K562 (cell line): ENCODE results near the gene TSPAN14. TPM values are rescaled to one million over a fixed set of nuclear protein-coding genes. Genes with fewer than 3 reads are reported as not detected.

ENCODE experiments used
- BCL6 ChIP-seq: fragments of 250-450 bp; sonication (Bioruptor Pico); IDR thresholded peaks from 2 replicates; pipeline ENCODE4 v1.4.0; 2020
- CAMTA2 ChIP-seq: fragments of 250-450 bp; sonication (Bioruptor Pico); conservative IDR thresholded peaks from 2 replicates; pipeline ENCODE4 v1.5.1; 2022
- CCNT2 ChIP-seq: IDR thresholded peaks from 2 replicates; pipeline ENCODE4 v1.6.1; 2011; ENCODE audit warnings: borderline replicate concordance, low read depth, mild to moderate bottlenecking, moderate library complexity, mixed read lengths, low read length; ENCODE audit not compliant: insufficient read length; ENCODE audit errors: extremely low read depth
- CGGBP1 ChIP-seq: fragments of 250-450 bp; sonication (Bioruptor Pico); IDR thresholded peaks from 2 replicates; pipeline ENCODE4 v1.9.0; 2021; ENCODE audit warnings: mild to moderate bottlenecking
- CREM ChIP-seq: IDR thresholded peaks from 2 replicates; pipeline ENCODE4 v1.6.1; 2014; ENCODE audit warnings: antibody characterized with exemption, low read depth
- ELF4 ChIP-seq: fragments of 450-650 bp; formaldehyde crosslinking; IDR thresholded peaks from 2 replicates; pipeline ENCODE4 v1.4.0; 2022; ENCODE audit warnings: missing genetic modification characterization
- FOXK2 ChIP-seq, 2 experiments: fragments of 450-650 bp; IDR thresholded peaks in 1 of 2; conservative IDR thresholded peaks in 1 of 2; 2 replicates each; pipeline ENCODE4 v1.6.1; 2016; ENCODE audit warnings: low read depth in 2 of 2, mild to moderate bottlenecking in 1 of 2
- HDAC1 ChIP-seq, 2 experiments: fragments of 450-650 bp; IDR thresholded peaks; 2 replicates each; pipeline ENCODE4 v1.6.1; 2016 to 2017; ENCODE audit warnings: inconsistent platforms in 1 of 2, mild to moderate bottlenecking in 1 of 2, moderate library complexity in 1 of 2
- HOXB6 ChIP-seq: fragments of 250-450 bp; sonication (Bioruptor Pico); IDR thresholded peaks from 2 replicates; pipeline ENCODE4 v1.5.1; 2022; ENCODE audit warnings: mild to moderate bottlenecking, borderline replicate concordance
- MIER1 ChIP-seq: fragments of 450-650 bp; IDR thresholded peaks from 2 replicates; pipeline ENCODE4 v1.6.1; 2016; ENCODE audit warnings: antibody characterized with exemption, mild to moderate bottlenecking, low read depth
- NR2C1 ChIP-seq, 2 experiments: fragments of 450-650 bp; IDR thresholded peaks; 2 replicates each; pipeline ENCODE4 v1.6.1; 2017; ENCODE audit warnings: mild to moderate bottlenecking in 2 of 2, antibody characterized with exemption in 1 of 2, inconsistent platforms in 1 of 2, missing compliant biosample characterization in 1 of 2, missing genetic modification characterization in 1 of 2
- POLR2A ChIP-seq: fragments of 450-650 bp; conservative IDR thresholded peaks from 2 replicates; pipeline ENCODE4 v1.6.1; 2016
- POLR2B ChIP-seq: fragments of 450-650 bp; IDR thresholded peaks from 2 replicates; pipeline ENCODE4 v1.6.1; 2018; ENCODE audit warnings: low read depth; ENCODE audit not compliant: partially characterized antibody
- RB1 ChIP-seq: fragments of 450-650 bp; IDR thresholded peaks from 2 replicates; pipeline ENCODE4 v1.6.1; 2017; ENCODE audit warnings: low read depth, mild to moderate bottlenecking
- RBM22 ChIP-seq: fragments of 200-400 bp; formaldehyde crosslinking; IDR thresholded peaks from 2 replicates; pipeline ENCODE4 v1.6.1; 2018; ENCODE audit warnings: low read length, low read depth; ENCODE audit not compliant: poor library complexity, severe bottlenecking
- SMARCA5 ChIP-seq: fragments of 450-650 bp; IDR thresholded peaks from 2 replicates; pipeline ENCODE4 v1.6.1; 2016
- SMARCE1 ChIP-seq: fragments of 450-650 bp; IDR thresholded peaks from 2 replicates; pipeline ENCODE4 v1.7.1; 2016; ENCODE audit warnings: mild to moderate bottlenecking
- SPI1 ChIP-seq: IDR thresholded peaks from 2 replicates; pipeline ENCODE4 v1.6.1; 2011; ENCODE audit warnings: low read depth, low read length, control low read depth, borderline replicate concordance
- TAL1 ChIP-seq: fragments of 450-650 bp; IDR thresholded peaks from 2 replicates; pipeline ENCODE4 v1.6.1; 2016; ENCODE audit warnings: mild to moderate bottlenecking
- TCF3 ChIP-seq: sonication (generic); formaldehyde crosslinking; IDR thresholded peaks from 2 replicates; pipeline ENCODE4 v1.4.0; 2020; ENCODE audit warnings: mild to moderate bottlenecking, missing genetic modification reagents
- U2AF1 ChIP-seq: fragments of 200-400 bp; formaldehyde crosslinking; optimal IDR thresholded peaks from 2 replicates; pipeline ENCODE3; 2017; ENCODE audit warnings: mild to moderate bottlenecking, low read depth, low read length, moderate library complexity
- ZFX ChIP-seq: sonication (generic); formaldehyde crosslinking; IDR thresholded peaks from 2 replicates; pipeline ENCODE4 v1.8.0; 2022; ENCODE audit warnings: mild to moderate bottlenecking, missing genetic modification reagents, moderate library complexity
- ZKSCAN3 ChIP-seq: fragments of 250-450 bp; sonication (Bioruptor Pico); IDR thresholded peaks from 2 replicates; pipeline ENCODE4 v1.4.0; 2020
- ZNF551 ChIP-seq: fragments of 250-450 bp; sonication (Bioruptor Pico); IDR thresholded peaks from 2 replicates; pipeline ENCODE4 v1.5.0; 2021; ENCODE audit warnings: mild to moderate bottlenecking, moderate library complexity
- ZNF75A ChIP-seq: fragments of 450-650 bp; formaldehyde crosslinking; IDR thresholded peaks from 2 replicates; pipeline ENCODE4 v1.4.0; 2020; ENCODE audit warnings: mild to moderate bottlenecking
- ZNF785 ChIP-seq: fragments of 250-450 bp; sonication (Bioruptor Pico); IDR thresholded peaks from 2 replicates; pipeline ENCODE4 v1.4.0; 2020; ENCODE audit warnings: mild to moderate bottlenecking
- polyA plus RNA-seq, 8 experiments: library from polyadenylated mRNA; depleted of rRNA in 4 of 8; stranded (reverse) in 5 of 8; unstranded in 3 of 8; fragments of >200 nt; fragmentation: Nextera tagmentation in 2 of 8; fragmentation: Illumina TruSeq in 1 of 8; extraction: Ambion mirVana in 2 of 8; extraction: Trizol in 1 of 8; gene quantifications; 2 replicates each; pipeline versions ENCODE4 v1.2.1 to v1.2.3, GENCODE V29; 2011 to 2014; ENCODE audit warnings: inconsistent platforms in 1 of 8, missing spikeins in 1 of 8
- total RNA-seq, 7 experiments: library from RNA; depleted of rRNA in 6 of 7; stranded (reverse); fragments of >200 nt in 6 of 7; fragmentation: Illumina TruSeq in 2 of 7; extraction: Trizol in 2 of 7; gene quantifications; 2 replicates each; pipeline versions ENCODE4 v1.2.1 to v1.2.3, GENCODE V29; 2011 to 2021; ENCODE audit warnings: low replicate concordance in 1 of 7
- TF ChIP-seq, protein P1 (sequence below), 3 experiments: fragments of 200-800 bp in 1 of 3; sonication (Bioruptor generic) in 1 of 3; sonication (generic) in 1 of 3; formaldehyde crosslinking in 1 of 3; IDR thresholded peaks; 2 replicates each; pipeline versions ENCODE4 v1.6.1 to v1.8.0; 2016 to 2022; ENCODE audit warnings: mild to moderate bottlenecking in 2 of 3, missing compliant biosample characterization in 2 of 3, missing genetic modification characterization in 2 of 3, missing genetic modification reagents in 1 of 3

Gene TSPAN14
- total and polyA plus RNA-seq, 9 of the 15 experiments (the other 6 are each of a cell fraction or from before 2014, with no cell fraction given): 5.8 to 92.9 (median 23.3) TPM

GRCh38 chr10:80535671-80536360, 81.7 kb downstream of the TSPAN14 start (continued):
- TF ChIP-seq, protein P1, sequence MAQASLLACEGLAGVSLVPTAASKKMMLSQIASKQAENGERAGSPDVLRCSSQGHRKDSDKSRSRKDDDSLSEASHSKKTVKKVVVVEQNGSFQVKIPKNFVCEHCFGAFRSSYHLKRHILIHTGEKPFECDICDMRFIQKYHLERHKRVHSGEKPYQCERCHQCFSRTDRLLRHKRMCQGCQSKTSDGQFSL (CRISPR knock-in tag; IDR thresholded peaks at IDR 0.05): no peak
- TF ChIP-seq, protein P1 (tag; IDR thresholded peaks at IDR 0.05): no peak
- TF ChIP-seq TAL1 (no peak), ZNF551 (CRISPR knock-in tag) (no peak), RB1 (peak; percentile 73; the same call in 1 of the 2 replicates), CCNT2 (peak; percentile 67), ZNF785 (CRISPR knock-in tag) (no peak), FOXK2 (conservative IDR thresholded peaks at IDR 0.05 in 1 of 2, IDR thresholded peaks at IDR 0.05 in 1 of 2; ENCODE audit: low read depth in 2 of 2) (no peak), NR2C1 (IDR thresholded peaks at IDR 0.05) (no peak), NR2C1 (tag; IDR thresholded peaks at IDR 0.05) (no peak), ZKSCAN3 (CRISPR knock-in tag) (no peak), ZFX (CRISPR knock-in tag) (peak; percentile 68), POLR2A (no peak), RBM22 (no peak), ELF4 (no peak), SMARCA5 (no peak), BCL6 (CRISPR knock-in tag) (no peak), POLR2B (no peak), MIER1 (0 out of 2 replicates have a peak, but pooled peaks have one; percentile 22), SMARCE1 (no peak), HDAC1 (IDR thresholded peaks at IDR 0.05) (no peak), TCF3 (CRISPR knock-in tag) (0 out of 2 replicates have a peak, but pooled peaks have one; percentile 7), HOXB6 (CRISPR knock-in tag) (no peak), CAMTA2 (no peak), CREM (peak; percentile 16; the same call in 1 of the 2 replicates), CGGBP1 (no peak), U2AF1 (no peak), SPI1 (no peak), ZNF75A (CRISPR knock-in tag) (no peak)
